Measurements from ENCODE around the gene TEX54.
"Not testable (repeated sequence)": the region's sequence is repeated elsewhere in the genome, so short reads cannot be mapped to it uniquely, and the experiment has no call there.

Gene TEX54

DNA sequence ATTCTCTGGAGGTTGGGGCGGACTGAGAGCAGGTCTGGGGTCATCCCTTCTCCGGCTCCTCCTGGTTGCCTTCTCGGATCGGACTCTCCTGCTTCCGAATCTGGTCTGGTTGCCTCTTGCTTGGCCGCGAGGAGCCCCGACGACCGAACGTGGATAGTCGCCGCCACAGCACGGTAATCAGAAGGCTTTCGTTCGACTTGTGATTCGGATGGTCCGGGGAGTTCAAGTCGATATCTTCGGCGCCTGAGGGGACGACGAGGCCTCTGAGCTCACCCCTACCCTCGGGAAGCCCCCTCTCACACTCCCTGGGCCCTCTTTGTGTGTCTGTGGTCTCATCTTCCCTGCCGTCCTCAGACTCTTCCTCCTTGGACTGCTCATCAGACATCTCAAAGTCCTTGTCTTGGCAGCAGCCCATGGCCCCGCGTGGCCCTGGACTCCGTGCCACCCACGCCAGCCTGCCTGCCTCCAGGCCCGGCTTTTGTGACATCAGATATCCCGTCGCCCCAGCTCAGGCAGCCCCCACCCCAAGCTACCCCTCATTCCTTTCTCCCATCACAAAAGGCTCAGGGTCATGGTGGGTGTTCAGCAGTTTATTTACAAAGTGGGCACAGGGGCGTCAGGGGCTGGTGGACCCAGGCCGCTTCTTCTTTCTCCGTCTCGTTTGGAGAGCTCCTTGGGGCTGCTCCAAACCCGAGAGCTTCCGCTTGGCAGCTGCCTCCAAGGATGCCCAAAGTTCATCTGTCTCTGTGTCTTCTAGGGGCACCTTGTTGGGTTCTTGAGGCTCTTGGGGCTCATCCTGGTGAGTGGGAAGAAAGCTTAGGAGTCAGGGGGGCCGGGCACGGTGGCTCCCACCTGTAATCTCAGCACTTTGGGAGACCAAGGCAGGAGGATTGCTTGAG, at the start of gene TEX54:
Gene TEX54 (minus strand): TSS at position 506 of the 899 bp plus-strand sequence.
- DNase-seq (ENCODE audit: low read depth in 3 of 3) = no peak

- no peak for DNase-seq (ENCODE audit: low read depth in 3 of 3)
Measured at GRCh38 chr11:62882431-62882749, 49.7 kb upstream of the TEX54 start.

DNA sequence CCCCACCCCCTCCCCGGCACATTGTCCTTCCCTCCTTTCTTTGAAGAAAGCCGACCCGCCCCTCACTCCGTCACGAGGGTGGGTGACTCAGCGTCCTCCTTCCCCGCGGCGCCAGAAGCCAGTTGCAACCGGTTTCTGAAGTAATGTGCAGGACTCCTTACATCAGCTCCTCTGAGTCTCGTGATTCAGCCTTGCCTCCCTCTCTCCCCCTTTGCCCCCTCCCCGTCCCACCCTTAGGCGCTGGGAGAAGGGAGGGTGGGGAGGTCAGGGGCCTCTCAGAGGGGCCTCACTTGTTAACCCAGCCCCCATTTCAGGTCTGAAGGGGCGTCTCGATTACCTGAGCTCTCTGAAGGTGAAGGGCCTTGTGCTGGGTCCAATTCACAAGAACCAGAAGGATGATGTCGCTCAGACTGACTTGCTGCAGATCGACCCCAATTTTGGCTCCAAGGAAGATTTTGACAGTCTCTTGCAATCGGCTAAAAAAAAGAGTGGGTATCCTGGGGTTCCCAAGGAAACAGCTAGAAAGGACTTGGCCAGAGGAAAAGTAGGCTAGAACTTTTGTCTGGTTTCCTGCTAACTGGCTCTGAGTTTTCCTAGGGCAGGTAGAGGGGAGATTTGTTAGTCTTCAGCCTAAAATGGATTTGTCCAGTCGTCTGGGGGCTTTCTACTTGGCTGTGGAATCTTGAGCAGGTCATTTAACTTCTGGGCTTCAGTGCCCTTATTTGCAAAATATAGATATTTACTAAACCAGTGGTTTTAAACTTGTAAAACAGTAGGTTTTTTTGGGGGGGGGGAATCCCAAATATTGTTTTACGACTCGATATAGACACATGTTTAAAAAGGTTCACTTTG, 49.2 kb upstream of the TEX54 start:
- peak; percentile 91 to 95 (median 94) for DNase-seq (ENCODE audit: low read depth in 3 of 3)

- DNase-seq (ENCODE audit: low read depth in 3 of 3) = peak; percentile 67 to 88 (median 71)
Measured at GRCh38 chr11:62880803-62881578, 48.4 kb upstream of the TEX54 start, which contains the start of gene SLC3A2. SLC3A2 (plus strand) TSS chr11:62880896; CDS start chr11:62881024, 128 bp downstream.

DNA sequence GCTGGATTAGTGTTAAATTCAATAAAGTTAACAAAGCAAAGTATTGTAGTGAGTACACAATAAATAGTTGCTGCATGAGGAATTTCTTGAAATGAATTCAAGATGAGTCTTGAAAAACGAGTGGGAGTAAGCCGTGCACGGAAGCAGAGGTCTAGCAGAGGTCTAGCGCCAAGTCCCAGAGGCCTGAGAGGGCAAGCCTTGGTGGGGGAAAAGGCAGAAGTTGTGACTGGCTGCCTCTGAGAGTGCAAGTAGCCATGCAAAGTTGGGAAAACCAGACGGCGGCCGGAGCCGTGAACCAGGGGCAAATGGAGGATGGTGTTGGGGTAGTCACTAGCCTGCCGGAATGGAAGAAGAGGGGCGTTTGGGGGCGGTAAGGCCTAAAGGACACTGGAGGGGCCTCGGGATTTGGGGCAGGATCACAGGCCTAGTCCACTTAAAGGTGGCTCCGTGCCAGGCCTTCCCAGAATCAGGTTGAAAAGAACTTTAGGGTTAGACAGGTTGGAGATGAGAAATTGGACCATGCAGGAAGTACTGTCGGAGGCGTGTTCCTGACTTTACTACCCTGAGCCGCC, 47.7 kb upstream of the TEX54 start:
- peak in 2 of 3 experiments; percentile 29 to 44 for DNase-seq (ENCODE audit: low read depth in 3 of 3)

DNA sequence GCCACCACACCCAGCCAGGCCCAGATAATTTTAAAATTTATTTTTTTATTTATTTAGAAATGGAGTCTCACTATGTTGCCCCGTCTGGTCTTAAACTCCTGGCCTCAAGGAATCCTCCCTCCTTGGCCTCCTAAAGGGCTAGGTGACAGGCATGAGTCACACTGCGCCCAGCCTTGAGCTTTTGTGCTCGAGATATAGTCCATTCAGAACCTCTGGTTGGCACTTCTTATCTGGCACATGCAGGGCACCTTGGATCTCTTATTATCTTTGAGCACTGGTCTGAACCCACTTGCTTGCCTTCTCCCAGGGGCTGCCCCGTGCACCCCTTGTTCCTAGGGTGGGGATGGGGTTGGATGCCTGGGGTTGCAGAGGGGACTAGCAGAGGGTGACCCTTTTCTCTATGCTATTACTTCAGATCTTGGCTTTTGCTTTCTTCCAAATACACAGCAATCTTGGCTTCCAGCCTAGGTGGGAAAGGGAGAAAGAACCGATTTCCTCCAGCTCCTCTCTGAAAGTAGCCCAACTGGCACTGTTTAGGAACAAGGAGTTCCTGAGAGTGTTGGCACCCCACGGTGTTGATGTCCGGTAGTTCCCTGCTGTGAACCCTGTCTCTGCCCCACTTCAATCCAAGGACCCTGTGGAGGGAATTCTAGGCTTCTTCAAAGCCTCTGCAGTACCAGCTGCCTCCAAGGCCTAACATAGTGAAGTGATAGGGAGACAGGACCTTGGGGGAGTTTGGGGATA, 46.8 kb upstream of the TEX54 start:
- no peak for DNase-seq (ENCODE audit: low read depth in 3 of 3)

GRCh38 chr11:62876712-62877111, 44.1 kb upstream of the TEX54 start:
- no peak for DNase-seq (ENCODE audit: low read depth in 3 of 3)

DNA sequence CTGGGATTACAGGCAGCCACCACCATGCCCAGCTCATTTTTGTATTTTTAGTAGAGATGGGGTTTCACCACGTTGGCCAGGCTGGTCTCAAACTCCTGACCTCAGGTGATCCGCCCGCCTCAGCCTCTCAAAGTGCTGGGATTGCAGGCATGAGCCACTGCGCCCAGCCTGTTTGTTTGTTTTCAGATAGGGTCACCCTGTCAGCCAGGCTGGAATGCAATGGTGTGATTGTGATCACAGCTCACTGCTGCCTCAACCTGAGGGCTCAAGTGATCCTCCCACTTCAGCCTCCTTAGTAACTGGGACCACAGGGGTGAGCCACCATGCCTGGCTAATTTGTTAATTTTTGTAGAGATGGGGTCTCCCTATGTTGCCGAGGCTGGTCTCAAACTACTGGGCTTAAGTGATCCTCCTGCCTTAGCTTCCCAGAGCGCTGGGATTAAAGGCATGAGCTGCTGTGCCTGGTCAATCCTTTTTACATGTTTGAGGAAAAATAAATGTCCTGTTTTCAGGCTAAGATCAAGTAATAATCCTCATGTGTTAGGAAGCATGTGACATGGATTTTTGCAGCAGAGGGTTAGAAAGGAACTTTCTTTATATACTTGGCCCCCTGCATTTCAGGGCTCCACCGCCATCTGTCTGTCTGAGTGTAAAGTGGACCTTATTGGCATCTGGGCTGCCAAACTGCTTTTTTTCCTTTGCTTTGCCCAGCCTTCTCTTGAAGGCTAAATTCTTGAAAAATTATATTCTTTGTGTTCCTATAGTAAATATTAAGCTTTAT, 43.2 kb upstream of the TEX54 start:
- DNase-seq (ENCODE audit: low read depth in 3 of 3) = no peak

GRCh38 chr11:62874851-62875250, 42.2 kb upstream of the TEX54 start:
- DNase-seq (ENCODE audit: low read depth in 3 of 3) = no peak

DNA sequence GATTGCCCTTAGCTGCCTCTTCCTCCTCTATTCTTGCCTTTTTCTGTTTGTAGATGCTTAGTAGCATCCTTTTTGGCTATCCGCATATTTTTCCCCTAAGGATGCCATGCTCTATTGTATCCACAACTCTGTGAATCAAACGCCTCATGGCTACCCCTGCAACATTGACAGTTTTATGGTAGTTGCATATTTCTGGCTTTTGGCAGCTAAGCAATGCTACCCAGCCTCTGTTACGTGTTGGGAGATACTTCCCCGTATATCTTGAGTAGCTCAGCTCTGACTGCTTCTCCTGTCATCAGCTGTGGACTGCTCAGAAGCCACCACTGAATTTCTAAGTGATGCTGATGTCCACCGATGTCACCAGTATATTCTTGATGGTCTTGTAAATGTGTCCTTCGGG, 33.0 kb upstream of the TEX54 start:
- DNase-seq (ENCODE audit: low read depth in 3 of 3) = no peak

DNA sequence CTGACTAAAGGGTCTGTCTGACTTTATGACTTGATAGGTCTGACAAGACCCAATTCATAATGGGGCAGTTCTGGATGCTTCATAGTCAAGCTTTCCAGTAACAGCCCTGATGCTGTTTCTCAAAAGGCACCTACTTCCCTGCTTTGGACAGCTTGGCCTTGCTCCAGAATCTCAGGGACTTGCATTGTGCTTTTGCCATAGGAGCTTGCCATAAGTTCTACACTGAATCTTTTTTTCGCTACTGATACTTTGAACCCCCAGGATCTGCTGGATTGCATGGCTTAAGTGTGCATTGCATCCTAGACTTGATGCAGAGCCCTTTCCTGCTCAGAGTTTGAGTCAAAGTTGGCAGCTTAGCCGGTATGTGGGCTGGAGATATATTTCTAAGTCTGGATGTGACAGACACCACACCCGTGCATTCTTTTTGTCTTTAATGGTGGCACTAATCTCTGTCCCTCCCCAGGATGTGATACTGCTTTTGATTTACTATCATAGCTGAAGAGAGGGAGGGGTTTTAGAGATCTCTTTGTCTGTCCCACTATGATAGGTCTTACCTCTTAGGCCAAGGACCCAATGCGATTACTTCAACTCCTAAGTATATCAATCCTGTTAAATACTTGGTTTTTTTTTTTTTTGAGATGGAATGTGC, 31.2 kb upstream of the TEX54 start:
- no peak for DNase-seq (ENCODE audit: low read depth in 3 of 3)

DNA sequence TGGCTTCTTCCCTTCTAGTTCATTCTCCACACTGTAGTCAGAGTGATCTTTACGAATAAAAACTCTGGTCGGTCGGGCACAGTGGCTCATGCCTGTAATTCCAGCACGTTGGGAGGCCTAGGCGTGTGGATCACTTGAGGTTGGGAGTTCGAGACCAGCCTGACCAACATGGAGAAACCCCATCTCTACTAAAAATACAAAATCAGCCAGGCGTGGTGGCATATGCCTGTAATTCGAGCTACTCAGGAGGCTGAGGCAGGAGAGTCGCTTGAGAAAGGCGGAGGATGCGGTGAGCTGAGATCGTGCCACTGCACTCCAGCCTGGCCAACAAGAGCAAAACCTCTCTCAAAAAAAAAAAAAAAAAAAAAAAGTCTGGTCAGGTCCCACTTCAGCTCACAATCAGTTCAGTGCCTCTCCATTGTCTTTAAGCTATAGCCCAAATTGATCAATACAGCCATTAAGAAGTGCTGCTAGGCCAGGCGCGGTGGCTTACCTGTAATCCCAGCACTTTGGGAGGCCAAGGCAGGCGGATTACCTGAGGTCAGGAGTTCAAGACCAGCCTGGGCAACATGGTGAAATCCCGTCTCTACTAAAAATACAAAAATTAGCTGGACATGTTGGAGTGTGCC, 29.0 kb upstream of the TEX54 start:
- DNase-seq (ENCODE audit: low read depth in 3 of 3) = not testable (repeated sequence)

DNA sequence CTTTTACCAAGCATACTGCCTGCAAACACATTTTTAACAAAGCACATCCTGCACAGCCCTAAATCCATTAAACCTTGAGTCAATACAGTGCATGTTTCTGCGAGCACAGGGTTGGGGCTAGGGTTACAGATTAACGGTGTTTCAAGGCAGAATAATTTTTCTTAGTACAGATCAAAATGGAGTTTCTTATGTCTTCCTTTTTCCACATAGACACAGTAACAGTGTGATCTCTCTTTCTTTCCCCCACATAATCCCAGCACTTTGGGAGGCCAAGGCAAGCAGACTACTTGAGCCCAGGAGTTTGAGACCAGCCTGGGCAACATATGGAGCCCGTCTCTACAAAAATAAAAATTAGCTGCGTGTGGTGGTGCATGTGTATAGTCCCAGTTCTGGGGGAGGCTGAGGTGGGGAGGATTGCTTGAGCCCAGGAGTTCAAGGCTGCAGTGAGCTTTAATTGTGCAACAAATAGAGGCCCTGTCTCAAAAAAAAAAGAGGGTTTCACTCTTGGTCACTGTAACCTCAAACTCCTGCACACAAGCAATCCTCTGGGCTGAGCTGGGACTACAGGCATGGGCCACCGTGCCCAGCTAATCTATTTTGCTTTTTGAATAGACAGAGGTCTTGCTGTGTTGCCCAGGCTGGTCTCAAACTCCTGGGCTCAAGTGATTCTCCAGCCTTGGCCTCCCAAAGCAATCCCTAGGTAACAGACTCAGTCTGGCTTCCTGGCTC, 28.4 kb upstream of the TEX54 start:
- DNase-seq (ENCODE audit: low read depth in 3 of 3) = no peak

DNA sequence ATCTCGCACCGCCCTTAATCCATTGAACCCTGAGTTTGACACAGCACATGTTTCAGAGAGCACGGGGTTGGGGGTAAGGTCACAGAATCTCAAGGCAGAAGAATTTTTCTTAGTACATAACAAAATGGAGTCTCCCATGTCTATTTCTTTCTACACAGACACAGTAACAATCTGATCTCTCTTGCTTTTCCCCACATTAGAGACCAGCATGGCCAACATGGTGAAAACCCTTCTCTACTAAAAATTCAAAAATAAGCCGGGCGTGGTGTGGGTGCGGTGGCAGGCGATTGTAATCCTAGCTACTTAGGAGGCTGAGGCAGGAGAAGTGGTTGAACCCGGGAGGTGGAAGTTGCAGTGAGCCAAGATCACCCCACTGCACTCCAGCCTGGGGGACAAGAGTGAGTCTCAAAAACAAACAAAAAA, 26.7 kb upstream of the TEX54 start:
- DNase-seq (ENCODE audit: low read depth in 3 of 3) = not testable (repeated sequence)

- no peak for DNase-seq (ENCODE audit: low read depth in 3 of 3)
Measured at GRCh38 chr11:62858201-62858600, 25.6 kb upstream of the TEX54 start.

DNA sequence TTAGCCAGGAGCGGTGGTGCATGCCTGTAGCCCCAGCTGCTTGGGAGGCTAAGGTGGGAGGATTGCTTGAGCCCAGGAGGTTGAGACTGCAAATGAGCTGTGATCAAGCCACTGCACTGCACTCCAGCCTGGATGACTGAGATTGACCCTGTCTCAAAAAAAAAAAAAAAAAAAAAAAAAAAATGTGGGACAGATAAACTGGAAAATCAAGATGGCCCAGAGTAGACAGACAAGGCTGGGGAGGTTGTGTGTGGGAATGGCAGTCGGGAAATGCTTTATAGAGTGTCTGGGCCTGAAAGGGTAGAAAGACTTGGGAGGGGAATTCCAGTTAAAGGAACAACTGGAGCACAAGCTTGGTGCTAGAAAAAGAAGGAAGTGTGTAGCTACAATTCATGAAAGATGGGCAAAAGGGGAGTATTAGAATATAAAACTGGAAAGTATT, 24.9 kb upstream of the TEX54 start:
- no peak for DNase-seq (ENCODE audit: low read depth in 3 of 3)

GRCh38 chr11:62856333-62856895, 23.8 kb upstream of the TEX54 start:
- no peak for DNase-seq (ENCODE audit: low read depth in 3 of 3)
